Ammon's horn (tissue), 1 donor: ENCODE data around the gene IPO9.

ENCODE experiments used
- DNase-seq: peaks from one replicate; pipeline ENCODE4 v3.0.0-alpha.2; 2016; ENCODE audit warnings: low spot score

IPO9 gene

GRCh38 chr1:201828820-201829774, at the start of gene IPO9:
IPO9 (plus strand) TSS chr1:201829157; CDS start chr1:201829210, 53 bp downstream.
- DNase-seq: peak; percentile 93

DNA sequence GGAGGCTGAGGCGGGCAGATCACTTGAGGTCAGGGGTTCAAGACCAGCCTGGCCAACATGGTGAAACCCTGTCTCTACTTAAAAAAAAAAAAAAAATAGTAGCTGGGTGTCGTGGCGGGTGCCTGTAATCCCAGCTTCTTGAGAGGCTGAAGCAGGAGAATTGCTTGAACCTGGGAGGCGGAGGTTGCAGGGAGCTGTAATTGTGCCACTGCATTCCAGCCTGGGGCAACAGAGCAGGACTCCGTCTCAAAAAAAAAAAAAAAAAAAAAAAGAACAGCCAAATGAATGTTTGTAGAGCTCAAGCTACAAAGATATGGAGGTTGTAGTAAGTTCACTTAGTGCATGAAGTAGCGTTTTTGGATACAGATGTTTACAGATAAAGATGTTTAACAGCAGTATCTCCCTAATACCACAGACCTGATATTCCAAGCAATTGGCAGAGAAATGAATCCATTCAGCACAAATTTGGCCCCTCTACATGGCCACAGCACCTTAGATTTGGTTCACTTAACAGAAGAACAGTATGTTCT, 49.5 kb upstream of the IPO9 start:
- no peak for DNase-seq

DNA sequence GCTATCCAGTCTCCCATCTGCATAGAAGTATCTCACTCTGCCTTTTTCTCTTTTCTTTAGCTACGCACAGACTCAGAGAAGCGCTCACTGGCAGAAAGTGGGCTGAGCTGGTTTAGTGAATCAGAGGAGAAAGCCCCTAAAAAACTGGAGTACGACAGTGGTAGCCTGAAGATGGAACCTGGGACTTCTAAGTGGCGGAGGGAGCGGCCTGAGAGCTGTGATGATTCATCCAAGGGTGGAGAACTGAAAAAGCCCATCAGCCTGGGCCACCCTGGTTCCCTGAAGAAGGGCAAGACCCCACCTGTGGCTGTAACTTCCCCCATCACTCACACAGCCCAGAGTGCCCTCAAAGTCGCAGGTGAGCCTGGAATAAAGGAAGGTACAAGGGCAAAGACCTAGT, 48.0 kb upstream of the IPO9 start:
- DNase-seq: no peak

DNA sequence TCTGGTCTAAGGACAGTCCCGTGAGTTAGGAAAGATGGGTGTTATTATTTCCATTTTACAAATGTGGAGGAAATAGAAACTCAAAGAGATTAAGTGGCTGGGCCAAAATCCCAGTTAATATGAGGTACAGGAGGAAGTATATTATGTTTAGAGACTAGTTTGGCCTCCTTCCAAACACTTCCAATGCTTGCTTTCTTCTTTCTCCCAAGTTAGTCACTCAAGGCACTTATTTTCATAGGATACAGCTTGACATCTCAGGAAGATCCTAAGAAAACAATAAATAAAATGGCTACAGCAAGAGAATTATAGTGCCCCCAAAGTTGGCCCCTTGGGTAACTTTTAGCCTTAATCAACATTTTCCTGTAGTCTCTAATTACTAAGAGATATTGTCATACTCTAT, 47.5 kb upstream of the IPO9 start:
- DNase-seq: no peak

GRCh38 chr1:201782353-201782752, 46.6 kb upstream of the IPO9 start:
- no peak for DNase-seq

DNA sequence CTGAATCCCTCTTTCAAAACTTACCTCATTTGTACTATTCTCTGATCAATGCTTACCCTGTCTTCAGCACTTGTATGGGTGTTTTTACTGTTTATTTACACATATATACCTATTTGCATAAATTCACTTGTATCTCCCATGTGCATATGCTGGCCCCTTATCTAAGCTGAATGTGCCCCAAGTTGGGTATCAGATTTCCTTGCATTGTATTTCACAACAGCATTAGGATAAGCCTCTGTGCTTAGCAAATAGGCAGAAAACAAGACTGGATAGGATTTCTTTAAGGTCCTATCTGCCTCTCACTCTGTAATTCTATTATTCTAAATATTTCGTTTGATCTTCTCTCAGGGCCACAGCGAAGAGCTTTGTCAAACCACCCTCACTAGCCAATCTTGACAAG, 45.9 kb upstream of the IPO9 start:
- DNase-seq: no peak

- DNase-seq: no peak
Measured at GRCh38 chr1:201783572-201783971, 45.4 kb upstream of the IPO9 start.

GRCh38 chr1:201785291-201785690, 43.7 kb upstream of the IPO9 start:
- no peak for DNase-seq

DNA sequence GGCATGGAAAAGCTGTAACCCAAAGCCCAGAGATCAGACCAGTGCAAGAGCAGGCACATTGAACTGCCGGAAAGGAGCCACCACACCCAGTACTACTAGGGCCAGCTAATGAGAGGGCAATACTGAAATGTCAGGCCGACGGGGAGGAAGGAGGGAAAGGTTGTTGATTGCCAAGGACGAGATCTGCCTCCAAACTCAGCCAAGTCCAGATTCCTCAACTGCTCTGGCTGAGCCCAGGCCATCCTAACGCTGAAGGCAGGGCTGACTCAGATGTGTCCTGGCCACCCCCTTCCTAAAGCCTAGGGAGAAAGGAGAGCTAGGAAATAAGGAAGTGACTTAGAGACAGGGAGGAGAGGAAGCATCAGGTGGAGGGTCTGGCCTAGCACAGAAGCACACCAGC, 42.1 kb upstream of the IPO9 start:
- no peak for DNase-seq

DNA sequence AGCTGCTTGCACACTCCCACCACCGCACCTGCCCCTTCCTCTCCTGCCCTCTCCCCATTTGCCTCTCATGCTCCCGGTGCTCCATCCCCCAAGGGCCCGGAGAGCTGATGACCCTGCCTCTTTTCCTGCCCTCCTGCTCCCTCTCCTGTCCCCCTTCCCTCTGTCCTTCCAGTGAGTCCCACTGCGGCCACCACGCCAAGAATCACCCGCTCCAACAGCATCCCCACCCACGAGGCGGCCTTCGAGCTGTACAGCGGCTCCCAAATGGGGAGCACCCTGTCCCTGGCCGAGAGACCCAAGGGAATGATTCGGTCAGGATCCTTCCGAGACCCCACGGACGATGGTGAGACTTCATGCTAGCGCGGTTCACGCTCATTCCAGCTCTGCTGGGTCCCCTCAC, 40.7 kb upstream of the IPO9 start:
- DNase-seq: no peak

DNA sequence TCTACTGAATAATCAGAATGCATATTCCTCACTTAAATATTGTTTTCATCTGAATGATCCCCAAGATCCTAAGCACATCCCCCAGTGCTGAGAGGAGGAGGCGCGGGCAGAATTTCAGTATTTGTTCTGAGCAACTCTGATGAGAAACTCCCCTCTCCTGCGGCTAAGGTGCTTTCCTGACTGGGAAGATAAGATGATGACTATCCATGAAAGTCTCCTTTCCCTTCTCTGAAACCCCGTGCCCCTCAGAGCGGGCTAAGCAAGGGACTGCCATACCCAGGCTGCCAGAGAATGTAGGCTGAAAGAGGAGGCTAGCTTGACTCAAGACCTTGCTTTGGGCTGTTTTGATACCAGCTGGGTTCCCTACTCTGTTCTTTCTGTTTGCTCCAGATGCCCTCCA, 39.7 kb upstream of the IPO9 start:
- DNase-seq: no peak

GRCh38 chr1:201790261-201790660, 38.7 kb upstream of the IPO9 start:
- no peak for DNase-seq

GRCh38 chr1:201791051-201791778, 37.7 kb upstream of the IPO9 start:
- DNase-seq: peak; percentile 69

- DNase-seq: peak; percentile 54
Measured at GRCh38 chr1:201791779-201792173, 37.2 kb upstream of the IPO9 start.

DNA sequence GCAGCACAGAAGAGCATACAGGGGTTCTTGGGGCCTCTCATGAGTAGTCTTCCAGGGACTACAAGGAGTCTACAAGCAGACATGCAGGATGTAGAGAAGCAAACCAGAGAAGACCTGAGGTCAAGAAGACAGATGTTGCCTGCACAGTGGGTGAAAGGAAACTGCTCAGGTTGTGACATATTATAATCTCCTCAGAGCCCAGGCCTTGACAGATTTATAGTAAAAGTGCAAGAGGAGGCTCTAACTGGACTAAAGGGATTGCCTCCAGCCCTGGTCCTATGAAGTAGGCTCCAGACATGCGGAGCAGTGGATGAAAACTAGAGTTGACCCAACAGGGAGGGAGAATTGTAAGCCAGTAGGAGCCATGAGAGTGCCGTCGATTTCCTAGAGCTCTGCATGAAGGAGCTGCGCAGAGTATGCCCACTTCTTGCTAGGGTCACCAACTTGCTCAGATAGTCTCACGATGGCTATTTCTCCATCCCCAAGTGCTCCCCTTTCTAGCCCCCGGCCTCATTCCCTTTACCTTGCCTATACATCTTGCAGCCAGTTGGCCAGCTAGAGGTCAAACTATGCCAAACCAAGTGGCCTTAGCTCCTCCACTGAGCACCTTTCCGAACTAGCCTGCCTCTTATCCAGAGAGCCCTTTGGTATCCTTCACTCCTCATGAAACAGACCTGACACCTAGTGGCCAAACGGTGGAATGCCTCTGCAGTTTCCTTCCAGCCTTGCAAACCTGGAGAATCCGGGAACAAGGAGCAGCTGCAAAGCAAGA, 36.2 kb upstream of the IPO9 start:
- peak; percentile 94 for DNase-seq

- DNase-seq: no peak
Measured at GRCh38 chr1:201793306-201793925, 35.5 kb upstream of the IPO9 start.

DNA sequence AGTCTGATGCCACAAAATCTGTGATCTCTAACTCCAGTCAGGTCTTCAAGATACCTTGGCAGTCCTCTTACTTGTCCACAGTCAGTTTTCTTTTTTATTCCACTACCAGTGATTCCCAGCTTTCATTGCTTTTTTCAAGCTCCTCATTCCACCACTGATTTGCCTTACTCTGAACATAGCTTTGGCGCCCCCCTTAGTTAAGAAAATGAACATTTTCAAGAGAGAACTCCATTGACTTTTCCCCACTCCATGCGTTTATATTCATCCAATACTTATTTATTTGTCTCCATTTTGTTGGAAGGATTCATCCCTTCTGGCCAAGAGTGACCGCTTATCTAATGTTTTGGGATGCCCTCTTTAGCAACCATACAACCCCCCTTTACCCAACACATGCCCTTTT, 33.9 kb upstream of the IPO9 start:
- DNase-seq: no peak

- DNase-seq: no peak
Measured at GRCh38 chr1:201800246-201800645, 28.7 kb upstream of the IPO9 start.

- DNase-seq: no peak
Measured at GRCh38 chr1:201806801-201807200, 22.2 kb upstream of the IPO9 start.

- DNase-seq: no peak
Measured at GRCh38 chr1:201807958-201808632, 20.9 kb upstream of the IPO9 start.

DNA sequence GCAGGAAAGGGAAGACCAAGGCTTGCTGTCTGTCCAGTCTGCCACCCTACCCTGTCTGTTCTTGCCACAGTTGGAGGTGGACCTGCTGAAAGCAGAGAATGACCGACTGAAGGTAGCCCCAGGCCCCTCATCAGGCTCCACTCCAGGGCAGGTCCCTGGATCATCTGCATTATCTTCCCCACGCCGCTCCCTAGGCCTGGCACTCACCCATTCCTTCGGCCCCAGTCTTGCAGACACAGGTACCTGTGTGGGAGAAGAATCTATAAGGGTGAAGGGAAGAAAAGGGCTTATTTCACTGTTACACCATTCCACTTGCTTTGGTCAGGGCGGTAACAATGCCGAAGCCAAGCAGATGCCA, 20.3 kb upstream of the IPO9 start:
- no peak for DNase-seq
